Loucy (cell line): ENCODE results near the gene CCDC6.
"Not testable (repeated sequence)": the region's sequence is repeated elsewhere in the genome, so short reads cannot be mapped to it uniquely, and the experiment has no call there.

Source experiments
- H2AFZ ChIP-seq: fragments of 200-600 bp; sonication (generic); 2 replicates; pipeline ENCODE4 v1.6.0; 2016; ENCODE audit warnings: antibody characterized with exemption, mild to moderate bottlenecking, low read length, moderate library complexity
- H3F3A ChIP-seq: fragments of 200-600 bp; 2 replicates; pipeline ENCODE4 v1.6.0; 2016; ENCODE audit warnings: antibody characterized with exemption, low read depth, mild to moderate bottlenecking
- H3K27me3 ChIP-seq: fragments of 200-600 bp; sonication (generic); 2 replicates; pipeline ENCODE4 v1.6.1; 2014; ENCODE audit warnings: low read length, mild to moderate bottlenecking; ENCODE audit not compliant: insufficient read depth, poor library complexity, severe bottlenecking
- H3K36me3 ChIP-seq: fragments of 200-600 bp; sonication (generic); 2 replicates; pipeline ENCODE4 v1.6.1; 2016; ENCODE audit warnings: low read length; ENCODE audit not compliant: insufficient read depth
- H3K4me1 ChIP-seq: fragments of 200-600 bp; sonication (generic); 2 replicates; pipeline ENCODE4 v1.5.1; 2014; ENCODE audit warnings: low read length, mild to moderate bottlenecking; ENCODE audit not compliant: insufficient read depth, poor library complexity, severe bottlenecking
- H3K4me2 ChIP-seq: fragments of 200-600 bp; sonication (generic); 2 replicates; pipeline ENCODE4 v1.6.0; 2014; ENCODE audit warnings: antibody characterized with exemption, low read length, low read depth, mild to moderate bottlenecking; ENCODE audit not compliant: poor library complexity, severe bottlenecking
- H3K4me3 ChIP-seq: fragments of 200-600 bp; sonication (generic); 2 replicates; pipeline ENCODE4 v1.5.1; 2014; ENCODE audit warnings: low read length, mild to moderate bottlenecking, mixed read lengths; ENCODE audit not compliant: poor library complexity, severe bottlenecking
- H3K79me2 ChIP-seq: fragments of 200-600 bp; sonication (generic); 2 replicates; pipeline ENCODE4 v1.6.1; 2014; ENCODE audit warnings: low read length; ENCODE audit not compliant: insufficient read depth
- H3K9ac ChIP-seq: fragments of 200-600 bp; sonication (generic); 2 replicates; pipeline ENCODE4 v1.6.0; 2014; ENCODE audit warnings: mild to moderate bottlenecking, low read depth, low read length, moderate library complexity; ENCODE audit not compliant: poor library complexity, severe bottlenecking
- H3K9me2 ChIP-seq: fragments of 200-600 bp; sonication (generic); replicated peaks from 2 replicates; pipeline ENCODE4 v1.6.1; 2016; ENCODE audit warnings: low read depth, low read length, mixed read lengths
- H3K9me3 ChIP-seq: fragments of 200-600 bp; sonication (generic); 2 replicates; pipeline ENCODE4 v1.6.1; 2014; ENCODE audit warnings: mild to moderate bottlenecking, antibody characterized with exemption, low read length, low read depth; ENCODE audit not compliant: insufficient read depth
- H4K20me1 ChIP-seq: fragments of 200-600 bp; sonication (generic); 2 replicates; pipeline ENCODE4 v1.6.0; 2014; ENCODE audit warnings: antibody characterized with exemption, low read length, mild to moderate bottlenecking; ENCODE audit not compliant: insufficient read depth, poor library complexity, severe bottlenecking
- EZH2phosphoT487 ChIP-seq: fragments of 200-600 bp; IDR thresholded peaks from 2 replicates; pipeline ENCODE4 v1.6.1; 2018; ENCODE audit warnings: antibody characterized with exemption, mild to moderate bottlenecking, moderate library complexity, borderline replicate concordance
- TF ChIP-seq, protein P1 (sequence below): fragments of 200-600 bp; sonication (generic); conservative IDR thresholded peaks from 2 replicates; pipeline ENCODE4 v1.5.1; 2014; ENCODE audit warnings: mild to moderate bottlenecking, antibody characterized with exemption, low read length

The CCDC6 gene

DNA sequence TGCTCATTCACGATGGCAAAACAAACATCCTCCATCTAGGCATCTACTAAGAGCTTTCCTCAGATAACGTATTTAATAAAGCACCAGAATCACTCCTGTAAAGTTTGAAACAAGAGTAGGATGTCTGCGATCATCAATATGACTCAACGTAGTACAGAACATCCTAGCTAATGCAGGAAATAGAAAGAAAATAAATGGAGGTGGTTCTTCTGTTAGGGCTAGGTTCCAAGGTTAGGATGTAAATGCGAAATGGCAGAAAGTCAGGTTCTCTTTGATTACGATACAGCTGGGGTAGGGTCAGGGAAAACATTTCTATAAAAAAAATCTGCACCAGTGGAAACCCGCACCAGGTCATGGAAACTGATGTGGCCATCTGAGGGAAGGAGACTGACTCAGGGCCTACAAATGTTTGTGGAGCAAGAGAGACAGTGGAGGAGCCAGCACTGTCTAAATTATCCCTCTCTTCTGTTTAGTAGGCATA, 29.1 kb downstream of the CCDC6 start:
- no peak for TF ChIP-seq EZH2phosphoT487
- TF ChIP-seq, protein P1, sequence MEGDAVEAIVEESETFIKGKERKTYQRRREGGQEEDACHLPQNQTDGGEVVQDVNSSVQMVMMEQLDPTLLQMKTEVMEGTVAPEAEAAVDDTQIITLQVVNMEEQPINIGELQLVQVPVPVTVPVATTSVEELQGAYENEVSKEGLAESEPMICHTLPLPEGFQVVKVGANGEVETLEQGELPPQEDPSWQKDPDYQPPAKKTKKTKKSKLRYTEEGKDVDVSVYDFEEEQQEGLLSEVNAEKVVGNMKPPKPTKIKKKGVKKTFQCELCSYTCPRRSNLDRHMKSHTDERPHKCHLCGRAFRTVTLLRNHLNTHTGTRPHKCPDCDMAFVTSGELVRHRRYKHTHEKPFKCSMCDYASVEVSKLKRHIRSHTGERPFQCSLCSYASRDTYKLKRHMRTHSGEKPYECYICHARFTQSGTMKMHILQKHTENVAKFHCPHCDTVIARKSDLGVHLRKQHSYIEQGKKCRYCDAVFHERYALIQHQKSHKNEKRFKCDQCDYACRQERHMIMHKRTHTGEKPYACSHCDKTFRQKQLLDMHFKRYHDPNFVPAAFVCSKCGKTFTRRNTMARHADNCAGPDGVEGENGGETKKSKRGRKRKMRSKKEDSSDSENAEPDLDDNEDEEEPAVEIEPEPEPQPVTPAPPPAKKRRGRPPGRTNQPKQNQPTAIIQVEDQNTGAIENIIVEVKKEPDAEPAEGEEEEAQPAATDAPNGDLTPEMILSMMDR = no peak
- Histone ChIP-seq H3F3A (no peaks in the 10 kb centered on the region), H3K36me3 (0 out of 2 replicates have a peak, but pooled peaks cover 4% of the 10 kb centered on the region), H2AFZ (no peak overlapping the region), H3K4me2 (no peak overlapping the region), H3K4me3 (no peak overlapping the region), H3K27me3 (no peaks in the 10 kb centered on the region), H4K20me1 (peaks cover 35% of the 10 kb centered on the region), H3K9me2 (no peaks in the 10 kb centered on the region), H3K79me2 (peaks cover 93% of the 10 kb centered on the region), H3K9me3 (no peaks in the 10 kb centered on the region), H3K4me1 (peaks cover 38% of the 10 kb centered on the region), H3K9ac (no peak overlapping the region)

DNA sequence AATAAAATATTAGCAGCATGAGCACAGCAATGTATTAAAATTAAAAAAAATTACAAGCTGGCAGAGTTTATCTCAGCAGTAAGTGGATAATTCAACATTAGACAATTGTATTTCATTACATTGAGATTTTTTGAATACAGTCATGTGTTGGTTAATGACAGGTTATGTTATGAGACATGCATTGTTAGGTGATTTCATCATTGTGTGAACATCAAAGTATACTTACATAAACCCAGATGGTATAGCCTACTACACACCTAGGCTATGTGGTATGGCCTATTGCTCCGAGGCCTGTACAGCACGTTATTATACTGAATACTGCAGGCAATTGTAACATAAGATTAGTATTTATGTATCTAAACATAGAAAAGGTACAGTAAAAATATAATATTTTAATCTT, 29.7 kb downstream of the CCDC6 start:
- peaks cover 40% of the 10 kb centered on the region for H4K20me1 ChIP-seq

DNA sequence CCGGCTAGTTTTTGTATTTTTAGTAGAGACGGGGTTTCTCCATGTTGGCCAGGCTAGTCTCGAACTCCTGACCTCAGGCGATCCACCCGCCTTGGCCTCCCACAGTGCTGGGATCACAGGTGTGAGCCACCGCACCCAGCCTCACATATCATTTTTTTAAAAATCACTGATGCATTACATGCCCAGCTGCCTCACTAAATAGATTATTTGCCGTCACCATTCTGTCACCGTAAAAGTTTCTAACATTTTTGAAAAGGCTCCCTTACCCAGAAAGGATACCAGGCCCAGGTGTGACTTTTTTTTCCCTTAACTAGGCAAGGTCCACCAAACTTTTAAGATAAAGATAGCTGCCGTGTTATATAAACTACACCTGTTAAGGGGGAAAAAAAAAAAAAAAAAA, 30.1 kb downstream of the CCDC6 start:
- H3K4me2 ChIP-seq, H3K27me3 ChIP-seq, H3K36me3 ChIP-seq, H3F3A ChIP-seq, H3K9me2 ChIP-seq, H3K4me3 ChIP-seq, H3K9ac ChIP-seq, H2AFZ ChIP-seq, H3K9me3 ChIP-seq: not testable (repeated sequence)
- H3K79me2 ChIP-seq = peaks cover 97% of the 10 kb centered on the region
- peaks cover 42% of the 10 kb centered on the region for H4K20me1 ChIP-seq
- H3K4me1 ChIP-seq = peaks cover 43% of the 10 kb centered on the region

More for the DNA sequence above, 29.7 kb downstream of the CCDC6 start:
- Histone ChIP-seq H3K4me2 (no peak overlapping the region), H3K4me3 (no peak overlapping the region), H3K9me3 (no peaks in the 10 kb centered on the region), H3K27me3 (no peaks in the 10 kb centered on the region), H3F3A (no peaks in the 10 kb centered on the region), H3K4me1 (peaks cover 44% of the 10 kb centered on the region), H3K9me2 (no peaks in the 10 kb centered on the region), H2AFZ (no peak overlapping the region), H3K79me2 (peaks cover 96% of the 10 kb centered on the region), H3K36me3 (0 out of 2 replicates have a peak, but pooled peaks cover 4% of the 10 kb centered on the region), H3K9ac (no peak overlapping the region)
- TF ChIP-seq EZH2phosphoT487 = no peak
- TF ChIP-seq, protein P1 = no peak

DNA sequence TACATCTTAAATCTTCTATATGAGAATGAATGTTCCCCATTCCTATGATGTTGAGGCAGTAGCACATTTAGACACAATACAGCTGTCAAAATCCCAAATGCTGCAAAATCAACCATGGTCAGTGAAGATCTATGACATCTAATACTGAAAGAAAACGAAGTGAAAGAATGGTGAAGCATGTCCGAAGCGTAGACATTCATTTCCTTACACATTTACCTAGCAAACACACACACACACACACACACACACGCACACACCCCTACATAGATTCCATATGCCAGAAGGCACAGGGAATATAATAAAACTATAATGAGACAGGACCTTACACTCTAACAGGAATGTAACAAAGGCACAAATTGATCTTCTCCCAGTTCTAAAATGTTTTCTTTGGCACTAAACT, 32.5 kb downstream of the CCDC6 start:
- peaks cover 94% of the 10 kb centered on the region for H3K79me2 ChIP-seq

More for the DNA sequence above, 32.5 kb downstream of the CCDC6 start:
- Histone ChIP-seq H3K36me3 (no peaks in the 10 kb centered on the region), H3K9me3 (no peaks in the 10 kb centered on the region), H3K4me2 (no peak overlapping the region), H3K9me2 (no peaks in the 10 kb centered on the region), H3F3A (no peaks in the 10 kb centered on the region), H3K4me1 (peaks cover 22% of the 10 kb centered on the region), H4K20me1 (peaks cover 38% of the 10 kb centered on the region), H2AFZ (no peak overlapping the region), H3K4me3 (no peak overlapping the region), H3K27me3 (no peaks in the 10 kb centered on the region), H3K9ac (no peak overlapping the region)
- TF ChIP-seq, protein P1 = no peak
- TF ChIP-seq EZH2phosphoT487 = no peak
